Gastrocnemius medialis (tissue), 4 donors: Measurements from ENCODE around the gene OSBPL10.

Experiments used
- CTCF ChIP-seq, 5 experiments: fragments of 450-650 bp in 3 of 5; fragments of 200-600 bp in 2 of 5; sonication (generic) in 2 of 5; IDR thresholded peaks in 4 of 5; conservative IDR thresholded peaks in 1 of 5; 1 replicate in 4 of 5; 2 replicates in 1 of 5; pipeline ENCODE4 v1.5.1; 2016 to 2019; ENCODE audit warnings: antibody characterized with exemption in 5 of 5, mild to moderate bottlenecking in 3 of 5, moderate library complexity in 3 of 5
- POLR2A ChIP-seq, 2 donors: fragments of 450-650 bp; IDR thresholded peaks; one replicate each; pipeline ENCODE4 v1.6.1; 2017; ENCODE audit warnings: antibody characterized with exemption in 2 of 2, mild to moderate bottlenecking in 2 of 2, moderate library complexity in 2 of 2

- no peak for TF ChIP-seq CTCF (IDR thresholded peaks at IDR 0.05 in 4 of 5, conservative IDR thresholded peaks at IDR 0.05 in 1 of 5)
- no peak for TF ChIP-seq POLR2A (IDR thresholded peaks at IDR 0.05)
Observed at GRCh38 chr3:31707286-31707685, 273.8 kb downstream of the OSBPL10 start.
